ENCODE measurements around the gene DOCK9. TPM values are rescaled to one million over a fixed set of nuclear protein-coding genes. Genes with fewer than 3 reads are reported as not detected.

Gene DOCK9
- total and polyA plus RNA-seq, 9 donors = 31.0 to 75.3 (median 45.4) TPM

- Histone ChIP-seq H3K27me3 (no peaks in the 10 kb centered on the region), H3K27ac (no peak overlapping the region), H3K4me3 (no peak overlapping the region), H3K9me3 (no peaks in the 10 kb centered on the region), H3K36me3 (no peaks in the 10 kb centered on the region), H3K4me1 (ENCODE audit: insufficient read depth) (peaks cover 5% of the 10 kb centered on the region)
- 80 to 90% (median 80%) methylated on average over 4 of the region's 4 CpGs for WGBS, 3 donors
- TF ChIP-seq, protein P1, sequence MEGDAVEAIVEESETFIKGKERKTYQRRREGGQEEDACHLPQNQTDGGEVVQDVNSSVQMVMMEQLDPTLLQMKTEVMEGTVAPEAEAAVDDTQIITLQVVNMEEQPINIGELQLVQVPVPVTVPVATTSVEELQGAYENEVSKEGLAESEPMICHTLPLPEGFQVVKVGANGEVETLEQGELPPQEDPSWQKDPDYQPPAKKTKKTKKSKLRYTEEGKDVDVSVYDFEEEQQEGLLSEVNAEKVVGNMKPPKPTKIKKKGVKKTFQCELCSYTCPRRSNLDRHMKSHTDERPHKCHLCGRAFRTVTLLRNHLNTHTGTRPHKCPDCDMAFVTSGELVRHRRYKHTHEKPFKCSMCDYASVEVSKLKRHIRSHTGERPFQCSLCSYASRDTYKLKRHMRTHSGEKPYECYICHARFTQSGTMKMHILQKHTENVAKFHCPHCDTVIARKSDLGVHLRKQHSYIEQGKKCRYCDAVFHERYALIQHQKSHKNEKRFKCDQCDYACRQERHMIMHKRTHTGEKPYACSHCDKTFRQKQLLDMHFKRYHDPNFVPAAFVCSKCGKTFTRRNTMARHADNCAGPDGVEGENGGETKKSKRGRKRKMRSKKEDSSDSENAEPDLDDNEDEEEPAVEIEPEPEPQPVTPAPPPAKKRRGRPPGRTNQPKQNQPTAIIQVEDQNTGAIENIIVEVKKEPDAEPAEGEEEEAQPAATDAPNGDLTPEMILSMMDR (IDR thresholded peaks at IDR 0.05) = no peak
- TF ChIP-seq EP300 (IDR thresholded peaks at IDR 0.05) (no peak), POLR2A (IDR thresholded peaks at IDR 0.05) (no peak)
- DNase-seq = no peak
- intact Hi-C loops (cut with DNase I) = no loop called here
Measured at GRCh38 chr13:98984983-98985382, 7.1 kb upstream of the DOCK9 start.

DNA sequence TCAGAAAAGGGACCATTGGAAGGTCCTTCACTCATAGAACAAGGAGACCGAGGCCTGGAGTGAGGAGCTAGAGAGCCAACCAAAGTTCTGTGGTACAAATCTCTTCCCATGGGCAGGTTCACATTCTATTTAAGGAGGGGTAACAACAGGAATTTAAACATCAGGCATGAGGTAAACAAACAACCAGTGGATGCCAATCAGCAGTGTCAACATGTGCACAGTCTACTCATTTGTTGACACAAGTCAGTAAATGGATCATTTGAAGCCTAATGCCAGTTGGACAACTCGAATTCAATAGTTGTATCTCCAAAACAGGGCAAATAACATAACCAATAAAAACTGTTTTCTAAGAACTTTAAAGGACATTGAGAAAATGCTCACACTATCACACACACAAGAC, 6.3 kb upstream of the DOCK9 start:
- Histone ChIP-seq H3K4me3 (no peak overlapping the region), H3K4me1 (ENCODE audit: insufficient read depth) (peaks cover 5% of the 10 kb centered on the region), H3K36me3 (no peaks in the 10 kb centered on the region), H3K27me3 (no peaks in the 10 kb centered on the region), H3K9me3 (no peaks in the 10 kb centered on the region), H3K27ac (no peak overlapping the region)
- intact Hi-C loops (cut with DNase I) = no loop called here
- no peak for DNase-seq
- TF ChIP-seq EP300 (IDR thresholded peaks at IDR 0.05) (no peak), POLR2A (IDR thresholded peaks at IDR 0.05) (no peak)
- TF ChIP-seq, protein P1 (IDR thresholded peaks at IDR 0.05) = no peak
- 87 to 94% (median 93%) methylated on average over 2 of the region's 2 CpGs for WGBS, 3 donors

DNA sequence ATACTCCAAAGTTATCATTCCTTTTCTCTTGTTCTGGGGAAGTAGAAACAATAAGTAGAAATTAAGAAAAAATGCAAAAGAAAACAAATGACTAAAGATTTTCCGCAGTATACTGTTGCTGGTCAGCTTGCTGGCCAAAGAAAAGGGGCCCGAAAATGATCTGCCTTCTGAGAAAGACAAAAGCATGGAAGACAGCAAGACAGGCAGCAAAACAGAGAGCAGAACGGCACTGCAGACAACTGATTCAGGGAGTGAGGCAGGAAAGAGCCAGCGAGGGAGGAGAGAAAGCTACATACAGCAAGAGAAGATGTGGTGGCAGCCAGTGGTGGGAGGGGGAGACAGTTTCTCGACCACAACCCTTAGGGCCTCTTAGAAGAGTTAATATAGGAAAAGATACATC, 5.3 kb upstream of the DOCK9 start:
- Histone ChIP-seq H3K4me3 (no peak overlapping the region), H3K36me3 (no peaks in the 10 kb centered on the region), H3K9me3 (no peaks in the 10 kb centered on the region), H3K4me1 (ENCODE audit: insufficient read depth) (peaks cover 2% of the 10 kb centered on the region), H3K27ac (no peak overlapping the region), H3K27me3 (no peaks in the 10 kb centered on the region)
- DNase-seq = no peak
- intact Hi-C loops (cut with DNase I) = no loop called here
- TF ChIP-seq POLR2A (IDR thresholded peaks at IDR 0.05) = no peak
- TF ChIP-seq, protein P1 (IDR thresholded peaks at IDR 0.05) = no peak
- no peak for TF ChIP-seq EP300 (IDR thresholded peaks at IDR 0.05)
- WGBS, 3 donors = 65 to 72% (median 71%) methylated on average over 5 of the region's 5 CpGs

GRCh38 chr13:98981369-98982080, 3.7 kb upstream of the DOCK9 start:
- Histone ChIP-seq H3K27me3 (no peaks in the 10 kb centered on the region), H3K9me3 (no peaks in the 10 kb centered on the region), H3K36me3 (no peaks in the 10 kb centered on the region), H3K4me3 (no peak overlapping the region), H3K27ac (no peak overlapping the region), H3K4me1 (ENCODE audit: insufficient read depth) (peaks cover 2% of the 10 kb centered on the region)
- TF ChIP-seq, protein P1 (IDR thresholded peaks at IDR 0.05) = no peak
- TF ChIP-seq EP300 (IDR thresholded peaks at IDR 0.05) = no peak
- TF ChIP-seq POLR2A (IDR thresholded peaks at IDR 0.05) = no peak
- WGBS, 3 donors = 93 to 94% (median 93%) methylated on average over 9 of the region's 9 CpGs
- DNase-seq = no peak
- intact Hi-C loops (cut with DNase I) = no loop called here

Measured in ovary (tissue), 9 donors.